Measurements from ENCODE around the gene IRF4. TPM values are rescaled to one million over a fixed set of nuclear protein-coding genes. Genes with fewer than 3 reads are reported as not detected.

The IRF4 gene
- total and polyA plus RNA-seq, 4 donors: 0.10 to 3.8 (median 0.94) TPM

- DNase-seq (no peak), ATAC-seq (ENCODE audit: low FRiP score) (no peak)
- H3K27me3 ChIP-seq (ENCODE audit: control insufficient read depth in 1 of 2, insufficient read depth in 2 of 2, low read length in 1 of 2): no peaks in the 10 kb centered on the region
- intact Hi-C loops (cut with DNase I): no loop called here
- H3K27ac ChIP-seq (ENCODE audit: low read depth in 1 of 2, low read length in 2 of 2): no peak overlapping the region
- H3K4me1 ChIP-seq (ENCODE audit: control insufficient read depth in 1 of 2, insufficient read depth in 2 of 2, low read length in 2 of 2): no peaks in the 10 kb centered on the region
- H3K4me3 ChIP-seq (ENCODE audit: low read length in 2 of 2): no peak overlapping the region
- H3K36me3 ChIP-seq (ENCODE audit: control insufficient read depth in 1 of 2, insufficient read depth in 2 of 2, low read length in 1 of 2): no peaks in the 10 kb centered on the region
- no peaks in the 10 kb centered on the region for H3K9me3 ChIP-seq (ENCODE audit: control insufficient read depth, low read length)
- 85 to 86% methylated on average over 13 of the region's 13 CpGs for WGBS, 2 donors
Measured at GRCh38 chr6:398558-399078, 7.1 kb downstream of the IRF4 start.

- ATAC-seq (ENCODE audit: low FRiP score): no peak
- Histone ChIP-seq H3K4me1 (ENCODE audit: control insufficient read depth in 1 of 2, insufficient read depth in 2 of 2, low read length in 2 of 2) (no peaks in the 10 kb centered on the region), H3K4me3 (ENCODE audit: low read length in 2 of 2) (no peak overlapping the region), H3K9me3 (ENCODE audit: control insufficient read depth, low read length) (no peaks in the 10 kb centered on the region), H3K36me3 (ENCODE audit: control insufficient read depth in 1 of 2, insufficient read depth in 2 of 2, low read length in 1 of 2) (no peaks in the 10 kb centered on the region), H3K27ac (ENCODE audit: low read depth in 1 of 2, low read length in 2 of 2) (no peak overlapping the region), H3K27me3 (ENCODE audit: control insufficient read depth in 1 of 2, insufficient read depth in 2 of 2, low read length in 1 of 2) (no peaks in the 10 kb centered on the region)
- DNase-seq: no peak
- intact Hi-C loops (cut with DNase I): no loop called here
- 70% methylated on average over 11 of the region's 11 CpGs for WGBS, 2 donors
Measured at GRCh38 chr6:399785-400534, 8.4 kb downstream of the IRF4 start.

DNA sequence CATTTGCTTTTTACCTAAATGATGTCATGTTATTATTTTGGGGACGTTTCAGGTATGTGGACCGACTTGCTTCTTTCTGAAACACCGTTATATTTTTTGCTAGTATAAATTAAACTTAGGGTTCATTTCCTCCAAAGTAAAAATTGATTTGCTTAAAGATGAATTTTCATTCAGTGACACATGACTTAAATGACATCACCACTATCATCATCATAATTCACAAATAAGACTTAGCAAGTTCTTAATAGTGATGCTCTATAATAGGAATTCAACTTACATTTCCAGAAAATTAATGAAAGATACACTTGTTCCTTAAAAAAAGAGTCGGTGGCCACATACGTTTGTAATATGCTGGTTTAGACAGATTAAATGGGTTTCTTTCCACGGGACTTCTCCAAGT lies 9.3 kb downstream of the IRF4 start:
- Histone ChIP-seq H3K4me1 (ENCODE audit: control insufficient read depth in 1 of 2, insufficient read depth in 2 of 2, low read length in 2 of 2) (no peaks in the 10 kb centered on the region), H3K27me3 (ENCODE audit: control insufficient read depth in 1 of 2, insufficient read depth in 2 of 2, low read length in 1 of 2) (no peaks in the 10 kb centered on the region), H3K4me3 (ENCODE audit: low read length in 2 of 2) (no peak overlapping the region), H3K36me3 (ENCODE audit: control insufficient read depth in 1 of 2, insufficient read depth in 2 of 2, low read length in 1 of 2) (no peaks in the 10 kb centered on the region), H3K9me3 (ENCODE audit: control insufficient read depth, low read length) (no peaks in the 10 kb centered on the region), H3K27ac (ENCODE audit: low read depth in 1 of 2, low read length in 2 of 2) (no peak overlapping the region)
- DNase-seq: no peak
- WGBS, 2 donors: 73 to 85% methylated on average over 6 of the region's 6 CpGs
- ATAC-seq (ENCODE audit: low FRiP score): no peak
- intact Hi-C loops (cut with DNase I): no loop called here

GRCh38 chr6:401239-401993 lies 9.9 kb downstream of the IRF4 start:
- DNase-seq: no peak
- WGBS, 2 donors: 88 to 90% methylated on average over 27 of the region's 27 CpGs
- Histone ChIP-seq H3K4me1 (ENCODE audit: control insufficient read depth in 1 of 2, insufficient read depth in 2 of 2, low read length in 2 of 2) (no peaks in the 10 kb centered on the region), H3K36me3 (ENCODE audit: control insufficient read depth in 1 of 2, insufficient read depth in 2 of 2, low read length in 1 of 2) (no peaks in the 10 kb centered on the region), H3K27me3 (ENCODE audit: control insufficient read depth in 1 of 2, insufficient read depth in 2 of 2, low read length in 1 of 2) (no peaks in the 10 kb centered on the region), H3K9me3 (ENCODE audit: control insufficient read depth, low read length) (no peaks in the 10 kb centered on the region), H3K27ac (ENCODE audit: low read depth in 1 of 2, low read length in 2 of 2) (no peak overlapping the region), H3K4me3 (ENCODE audit: low read length in 2 of 2) (no peak overlapping the region)
- no peak for ATAC-seq (ENCODE audit: low FRiP score)
- intact Hi-C loops (cut with DNase I): no loop called here

DNA sequence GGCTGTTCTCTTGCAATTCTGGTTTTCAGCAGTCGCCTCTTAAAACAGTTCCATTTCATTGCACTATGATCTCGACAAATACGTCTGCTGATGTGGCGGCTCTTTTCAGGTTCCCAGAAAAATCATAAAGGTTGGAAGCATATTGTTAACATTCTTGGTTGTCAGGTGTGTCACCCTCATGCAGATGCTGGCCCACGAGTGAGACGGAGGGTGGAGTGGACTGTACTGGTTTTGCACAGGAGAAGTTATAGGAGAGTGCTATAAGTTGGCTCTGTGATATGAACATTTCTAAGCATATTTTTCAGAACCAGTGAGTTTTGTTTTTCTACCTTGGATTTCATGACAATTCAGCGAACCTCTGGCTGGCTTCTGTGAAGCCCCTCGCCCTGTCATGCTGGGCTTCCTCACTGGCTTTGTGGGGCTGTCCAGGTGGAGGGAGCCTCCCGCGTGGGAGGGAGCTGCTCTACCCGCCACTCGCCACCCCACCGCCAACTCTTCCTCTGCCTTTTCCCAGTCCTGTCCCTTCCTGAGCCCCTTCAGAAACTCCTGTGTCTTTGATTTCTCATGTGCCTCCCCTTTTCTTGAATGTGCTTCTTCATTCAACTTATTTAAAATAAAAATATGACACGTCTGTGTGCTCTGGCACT lies 10.6 kb downstream of the IRF4 start:
- Histone ChIP-seq H3K36me3 (ENCODE audit: control insufficient read depth in 1 of 2, insufficient read depth in 2 of 2, low read length in 1 of 2) (no peaks in the 10 kb centered on the region), H3K4me3 (ENCODE audit: low read length in 2 of 2) (no peak overlapping the region), H3K27me3 (ENCODE audit: control insufficient read depth in 1 of 2, insufficient read depth in 2 of 2, low read length in 1 of 2) (no peaks in the 10 kb centered on the region), H3K9me3 (ENCODE audit: control insufficient read depth, low read length) (no peaks in the 10 kb centered on the region), H3K4me1 (ENCODE audit: control insufficient read depth in 1 of 2, insufficient read depth in 2 of 2, low read length in 2 of 2) (no peaks in the 10 kb centered on the region), H3K27ac (ENCODE audit: low read depth in 1 of 2, low read length in 2 of 2) (no peak overlapping the region)
- DNase-seq (no peak), ATAC-seq (ENCODE audit: low FRiP score) (no peak)
- intact Hi-C loops (cut with DNase I): no loop called here
- WGBS, 2 donors: 84% methylated on average over 14 of the region's 14 CpGs

GRCh38 chr6:402901-403658 lies 11.5 kb downstream of the IRF4 start:
- no peak for ATAC-seq (ENCODE audit: low FRiP score)
- 84 to 86% methylated on average over 17 of the region's 17 CpGs for WGBS, 2 donors
- Histone ChIP-seq H3K36me3 (ENCODE audit: control insufficient read depth in 1 of 2, insufficient read depth in 2 of 2, low read length in 1 of 2) (no peaks in the 10 kb centered on the region), H3K4me1 (ENCODE audit: control insufficient read depth in 1 of 2, insufficient read depth in 2 of 2, low read length in 2 of 2) (no peaks in the 10 kb centered on the region), H3K9me3 (ENCODE audit: control insufficient read depth, low read length) (no peaks in the 10 kb centered on the region), H3K4me3 (ENCODE audit: low read length in 2 of 2) (no peak overlapping the region), H3K27me3 (ENCODE audit: control insufficient read depth in 1 of 2, insufficient read depth in 2 of 2, low read length in 1 of 2) (no peaks in the 10 kb centered on the region), H3K27ac (ENCODE audit: low read depth in 1 of 2, low read length in 2 of 2) (no peak overlapping the region)
- intact Hi-C loops (cut with DNase I): no loop called here
- no peak for DNase-seq

GRCh38 chr6:403659-404655 lies 12.4 kb downstream of the IRF4 start:
- no peak overlapping the region for H3K27ac ChIP-seq (ENCODE audit: low read depth in 1 of 2, low read length in 2 of 2)
- ATAC-seq (ENCODE audit: low FRiP score) (no peak), DNase-seq (no peak)
- H3K4me3 ChIP-seq (ENCODE audit: low read length in 2 of 2): no peak overlapping the region
- H3K4me1 ChIP-seq (ENCODE audit: control insufficient read depth in 1 of 2, insufficient read depth in 2 of 2, low read length in 2 of 2): no peaks in the 10 kb centered on the region
- H3K9me3 ChIP-seq (ENCODE audit: control insufficient read depth, low read length): no peaks in the 10 kb centered on the region
- 79 to 86% methylated on average over 19 of the region's 19 CpGs for WGBS, 2 donors
- H3K27me3 ChIP-seq (ENCODE audit: control insufficient read depth in 1 of 2, insufficient read depth in 2 of 2, low read length in 1 of 2): no peaks in the 10 kb centered on the region
- H3K36me3 ChIP-seq (ENCODE audit: control insufficient read depth in 1 of 2, insufficient read depth in 2 of 2, low read length in 1 of 2): no peaks in the 10 kb centered on the region
- intact Hi-C loops (cut with DNase I): no loop called here

All from aorta (tissue), 5 donors.